Measurements from ENCODE around the gene SLC22A23.

Gene SLC22A23, protein sequence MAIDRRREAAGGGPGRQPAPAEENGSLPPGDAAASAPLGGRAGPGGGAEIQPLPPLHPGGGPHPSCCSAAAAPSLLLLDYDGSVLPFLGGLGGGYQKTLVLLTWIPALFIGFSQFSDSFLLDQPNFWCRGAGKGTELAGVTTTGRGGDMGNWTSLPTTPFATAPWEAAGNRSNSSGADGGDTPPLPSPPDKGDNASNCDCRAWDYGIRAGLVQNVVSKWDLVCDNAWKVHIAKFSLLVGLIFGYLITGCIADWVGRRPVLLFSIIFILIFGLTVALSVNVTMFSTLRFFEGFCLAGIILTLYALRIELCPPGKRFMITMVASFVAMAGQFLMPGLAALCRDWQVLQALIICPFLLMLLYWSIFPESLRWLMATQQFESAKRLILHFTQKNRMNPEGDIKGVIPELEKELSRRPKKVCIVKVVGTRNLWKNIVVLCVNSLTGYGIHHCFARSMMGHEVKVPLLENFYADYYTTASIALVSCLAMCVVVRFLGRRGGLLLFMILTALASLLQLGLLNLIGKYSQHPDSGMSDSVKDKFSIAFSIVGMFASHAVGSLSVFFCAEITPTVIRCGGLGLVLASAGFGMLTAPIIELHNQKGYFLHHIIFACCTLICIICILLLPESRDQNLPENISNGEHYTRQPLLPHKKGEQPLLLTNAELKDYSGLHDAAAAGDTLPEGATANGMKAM

DNA sequence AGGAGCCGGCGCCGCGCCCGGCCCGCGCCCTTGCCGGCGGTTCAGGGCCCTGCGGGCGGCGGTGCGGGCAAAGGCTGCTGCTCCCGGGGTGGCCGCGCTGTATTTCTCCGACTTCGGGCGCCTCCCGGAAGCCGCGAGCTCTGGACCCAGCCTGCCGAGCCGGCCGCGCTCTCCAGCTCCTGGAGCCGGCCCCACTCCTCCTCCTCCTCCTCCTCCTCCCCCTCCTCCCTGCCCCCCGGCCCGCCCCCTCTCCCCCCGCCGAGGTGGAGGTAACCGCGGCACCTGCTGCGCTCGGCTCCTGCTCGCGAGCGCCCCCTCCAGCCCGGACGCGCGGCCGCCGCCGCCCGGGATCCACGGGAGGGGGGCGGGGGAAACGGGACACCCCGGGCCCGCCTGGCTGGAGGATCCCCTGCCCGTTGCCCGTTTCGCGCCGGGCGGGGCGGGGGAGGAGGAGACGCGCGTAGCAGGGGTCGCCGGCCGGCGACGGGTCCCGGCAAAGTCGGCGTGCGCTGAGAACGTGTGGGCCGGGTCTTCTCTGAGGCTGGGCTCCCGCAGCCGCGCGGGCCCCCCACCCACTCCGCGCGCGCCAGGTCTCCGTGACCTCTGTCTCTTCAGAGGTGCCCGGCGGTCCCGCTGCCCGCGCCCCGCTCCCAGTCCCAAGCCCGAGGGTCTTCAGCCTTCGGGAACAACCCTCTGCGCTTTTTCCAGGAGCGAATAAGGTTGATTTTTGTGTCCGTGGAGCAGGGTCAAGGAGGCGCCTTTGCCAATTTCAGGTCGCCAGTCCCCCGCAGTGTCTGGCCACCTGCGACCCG, at the start of gene SLC22A23:
Gene SLC22A23, minus strand, starts transcription at position 153 of the 812 bp plus-strand sequence. CDS start 491 bp downstream, outside the sequence.
- no peaks in the 10 kb centered on the region for H3K9me3 ChIP-seq (ENCODE audit: control insufficient read depth, insufficient read depth, low read depth, low read length)
- no peaks in the 10 kb centered on the region; a peak in 1 of 3 replicates for H3K36me3 ChIP-seq (ENCODE audit: control insufficient read depth in 2 of 2, insufficient read depth in 1 of 2, low read length in 2 of 2)
- CTCF ChIA-PET: interaction anchor here (0.5 to 1.6 kb wide), 6 partner anchors 14 to 175 kb away, joined by 3 to 6 read pairs (median 4); no protein-coding TSS in a partner anchor
- POLR2A ChIA-PET: interaction anchor here (0.6 to 1.5 kb wide), 8 partner anchors 10 to 546 kb away, joined by 3 to 8 read pairs (median 3); no protein-coding TSS in a partner anchor
- H3K4me1 ChIP-seq (ENCODE audit: control insufficient read depth, insufficient read depth, low read length): peaks cover 6% of the 10 kb centered on the region; the same call in 1 of the 2 replicates
- peak within 1 kb of the TSS; percentile 86 for H3K4me3 ChIP-seq (ENCODE audit: low read depth, low read length)
- H3K27ac ChIP-seq (ENCODE audit: extremely low read depth, low read depth, low read length): peak within 1 kb of the TSS; percentile 95
- TF ChIP-seq ZNF792 (tag by site-specific recombination; IDR thresholded peaks at IDR 0.05): no peak
- TF ChIP-seq REPIN1 (tag by site-specific recombination; IDR thresholded peaks at IDR 0.05; ENCODE audit: low read depth): no peak
- no peak for TF ChIP-seq ZFP37 (tag by site-specific recombination; IDR thresholded peaks at IDR 0.05)
- TF ChIP-seq, protein P1, sequence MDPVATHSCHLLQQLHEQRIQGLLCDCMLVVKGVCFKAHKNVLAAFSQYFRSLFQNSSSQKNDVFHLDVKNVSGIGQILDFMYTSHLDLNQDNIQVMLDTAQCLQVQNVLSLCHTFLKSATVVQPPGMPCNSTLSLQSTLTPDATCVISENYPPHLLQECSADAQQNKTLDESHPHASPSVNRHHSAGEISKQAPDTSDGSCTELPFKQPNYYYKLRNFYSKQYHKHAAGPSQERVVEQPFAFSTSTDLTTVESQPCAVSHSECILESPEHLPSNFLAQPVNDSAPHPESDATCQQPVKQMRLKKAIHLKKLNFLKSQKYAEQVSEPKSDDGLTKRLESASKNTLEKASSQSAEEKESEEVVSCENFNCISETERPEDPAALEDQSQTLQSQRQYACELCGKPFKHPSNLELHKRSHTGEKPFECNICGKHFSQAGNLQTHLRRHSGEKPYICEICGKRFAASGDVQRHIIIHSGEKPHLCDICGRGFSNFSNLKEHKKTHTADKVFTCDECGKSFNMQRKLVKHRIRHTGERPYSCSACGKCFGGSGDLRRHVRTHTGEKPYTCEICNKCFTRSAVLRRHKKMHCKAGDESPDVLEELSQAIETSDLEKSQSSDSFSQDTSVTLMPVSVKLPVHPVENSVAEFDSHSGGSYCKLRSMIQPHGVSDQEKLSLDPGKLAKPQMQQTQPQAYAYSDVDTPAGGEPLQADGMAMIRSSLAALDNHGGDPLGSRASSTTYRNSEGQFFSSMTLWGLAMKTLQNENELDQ (tag by site-specific recombination; IDR thresholded peaks at IDR 0.05; ENCODE audit: low read depth): no peak
- TF ChIP-seq, protein P2, sequence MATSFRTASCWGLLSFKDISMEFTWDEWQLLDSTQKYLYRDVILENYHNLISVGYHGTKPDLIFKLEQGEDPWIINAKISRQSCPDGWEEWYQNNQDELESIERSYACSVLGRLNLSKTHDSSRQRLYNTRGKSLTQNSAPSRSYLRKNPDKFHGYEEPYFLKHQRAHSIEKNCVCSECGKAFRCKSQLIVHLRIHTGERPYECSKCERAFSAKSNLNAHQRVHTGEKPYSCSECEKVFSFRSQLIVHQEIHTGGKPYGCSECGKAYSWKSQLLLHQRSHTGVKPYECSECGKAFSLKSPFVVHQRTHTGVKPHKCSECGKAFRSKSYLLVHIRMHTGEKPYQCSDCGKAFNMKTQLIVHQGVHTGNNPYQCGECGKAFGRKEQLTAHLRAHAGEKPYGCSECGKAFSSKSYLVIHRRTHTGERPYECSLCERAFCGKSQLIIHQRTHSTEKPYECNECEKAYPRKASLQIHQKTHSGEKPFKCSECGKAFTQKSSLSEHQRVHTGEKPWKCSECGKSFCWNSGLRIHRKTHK (tag by site-specific recombination; IDR thresholded peaks at IDR 0.05): no peak
- no peak for TF ChIP-seq HOXD13 (CRISPR knock-in tag; IDR thresholded peaks at IDR 0.05; ENCODE audit: borderline replicate concordance)
- no peak for TF ChIP-seq ZNF670 (tag by site-specific recombination; IDR thresholded peaks at IDR 0.05; ENCODE audit: low read depth)
- TF ChIP-seq, protein P3, sequence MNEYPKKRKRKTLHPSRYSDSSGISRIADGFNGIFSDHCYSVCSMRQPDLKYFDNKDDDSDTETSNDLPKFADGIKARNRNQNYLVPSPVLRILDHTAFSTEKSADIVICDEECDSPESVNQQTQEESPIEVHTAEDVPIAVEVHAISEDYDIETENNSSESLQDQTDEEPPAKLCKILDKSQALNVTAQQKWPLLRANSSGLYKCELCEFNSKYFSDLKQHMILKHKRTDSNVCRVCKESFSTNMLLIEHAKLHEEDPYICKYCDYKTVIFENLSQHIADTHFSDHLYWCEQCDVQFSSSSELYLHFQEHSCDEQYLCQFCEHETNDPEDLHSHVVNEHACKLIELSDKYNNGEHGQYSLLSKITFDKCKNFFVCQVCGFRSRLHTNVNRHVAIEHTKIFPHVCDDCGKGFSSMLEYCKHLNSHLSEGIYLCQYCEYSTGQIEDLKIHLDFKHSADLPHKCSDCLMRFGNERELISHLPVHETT (tag by site-specific recombination; IDR thresholded peaks at IDR 0.05): no peak
- TF ChIP-seq ZNF404 (tag by site-specific recombination; IDR thresholded peaks at IDR 0.05): no peak
- no peak for TF ChIP-seq ZNF169 (tag by site-specific recombination; IDR thresholded peaks at IDR 0.05)
- peak; percentile 68 for TF ChIP-seq ZFHX2 (tag by site-specific recombination; conservative IDR thresholded peaks at IDR 0.05)
- TF ChIP-seq ZNF610 (tag by site-specific recombination; IDR thresholded peaks at IDR 0.05; ENCODE audit: borderline replicate concordance): no peak
- no peak; the same call in 1 of the 2 replicates for TF ChIP-seq KLF8 (tag by site-specific recombination; IDR thresholded peaks at IDR 0.05)
- TF ChIP-seq SP3 (tag by site-specific recombination; IDR thresholded peaks at IDR 0.05): 0 out of 2 replicates have a peak, but pooled peaks have one; percentile 19
- no peak for TF ChIP-seq ZBTB21 (tag by site-specific recombination; IDR thresholded peaks at IDR 0.05)
- TF ChIP-seq, protein P4, sequence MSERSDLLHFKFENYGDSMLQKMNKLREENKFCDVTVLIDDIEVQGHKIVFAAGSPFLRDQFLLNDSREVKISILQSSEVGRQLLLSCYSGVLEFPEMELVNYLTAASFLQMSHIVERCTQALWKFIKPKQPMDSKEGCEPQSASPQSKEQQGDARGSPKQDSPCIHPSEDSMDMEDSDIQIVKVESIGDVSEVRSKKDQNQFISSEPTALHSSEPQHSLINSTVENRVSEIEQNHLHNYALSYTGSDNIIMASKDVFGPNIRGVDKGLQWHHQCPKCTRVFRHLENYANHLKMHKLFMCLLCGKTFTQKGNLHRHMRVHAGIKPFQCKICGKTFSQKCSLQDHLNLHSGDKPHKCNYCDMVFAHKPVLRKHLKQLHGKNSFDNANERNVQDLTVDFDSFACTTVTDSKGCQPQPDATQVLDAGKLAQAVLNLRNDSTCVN (tag by site-specific recombination; optimal IDR thresholded peaks at IDR 0.05): peak; percentile 91
- TF ChIP-seq RBAK (tag by site-specific recombination; IDR thresholded peaks at IDR 0.05): no peak
- TF ChIP-seq ZNF473 (tag by site-specific recombination; IDR thresholded peaks at IDR 0.05): no peak
- TF ChIP-seq, protein P5, sequence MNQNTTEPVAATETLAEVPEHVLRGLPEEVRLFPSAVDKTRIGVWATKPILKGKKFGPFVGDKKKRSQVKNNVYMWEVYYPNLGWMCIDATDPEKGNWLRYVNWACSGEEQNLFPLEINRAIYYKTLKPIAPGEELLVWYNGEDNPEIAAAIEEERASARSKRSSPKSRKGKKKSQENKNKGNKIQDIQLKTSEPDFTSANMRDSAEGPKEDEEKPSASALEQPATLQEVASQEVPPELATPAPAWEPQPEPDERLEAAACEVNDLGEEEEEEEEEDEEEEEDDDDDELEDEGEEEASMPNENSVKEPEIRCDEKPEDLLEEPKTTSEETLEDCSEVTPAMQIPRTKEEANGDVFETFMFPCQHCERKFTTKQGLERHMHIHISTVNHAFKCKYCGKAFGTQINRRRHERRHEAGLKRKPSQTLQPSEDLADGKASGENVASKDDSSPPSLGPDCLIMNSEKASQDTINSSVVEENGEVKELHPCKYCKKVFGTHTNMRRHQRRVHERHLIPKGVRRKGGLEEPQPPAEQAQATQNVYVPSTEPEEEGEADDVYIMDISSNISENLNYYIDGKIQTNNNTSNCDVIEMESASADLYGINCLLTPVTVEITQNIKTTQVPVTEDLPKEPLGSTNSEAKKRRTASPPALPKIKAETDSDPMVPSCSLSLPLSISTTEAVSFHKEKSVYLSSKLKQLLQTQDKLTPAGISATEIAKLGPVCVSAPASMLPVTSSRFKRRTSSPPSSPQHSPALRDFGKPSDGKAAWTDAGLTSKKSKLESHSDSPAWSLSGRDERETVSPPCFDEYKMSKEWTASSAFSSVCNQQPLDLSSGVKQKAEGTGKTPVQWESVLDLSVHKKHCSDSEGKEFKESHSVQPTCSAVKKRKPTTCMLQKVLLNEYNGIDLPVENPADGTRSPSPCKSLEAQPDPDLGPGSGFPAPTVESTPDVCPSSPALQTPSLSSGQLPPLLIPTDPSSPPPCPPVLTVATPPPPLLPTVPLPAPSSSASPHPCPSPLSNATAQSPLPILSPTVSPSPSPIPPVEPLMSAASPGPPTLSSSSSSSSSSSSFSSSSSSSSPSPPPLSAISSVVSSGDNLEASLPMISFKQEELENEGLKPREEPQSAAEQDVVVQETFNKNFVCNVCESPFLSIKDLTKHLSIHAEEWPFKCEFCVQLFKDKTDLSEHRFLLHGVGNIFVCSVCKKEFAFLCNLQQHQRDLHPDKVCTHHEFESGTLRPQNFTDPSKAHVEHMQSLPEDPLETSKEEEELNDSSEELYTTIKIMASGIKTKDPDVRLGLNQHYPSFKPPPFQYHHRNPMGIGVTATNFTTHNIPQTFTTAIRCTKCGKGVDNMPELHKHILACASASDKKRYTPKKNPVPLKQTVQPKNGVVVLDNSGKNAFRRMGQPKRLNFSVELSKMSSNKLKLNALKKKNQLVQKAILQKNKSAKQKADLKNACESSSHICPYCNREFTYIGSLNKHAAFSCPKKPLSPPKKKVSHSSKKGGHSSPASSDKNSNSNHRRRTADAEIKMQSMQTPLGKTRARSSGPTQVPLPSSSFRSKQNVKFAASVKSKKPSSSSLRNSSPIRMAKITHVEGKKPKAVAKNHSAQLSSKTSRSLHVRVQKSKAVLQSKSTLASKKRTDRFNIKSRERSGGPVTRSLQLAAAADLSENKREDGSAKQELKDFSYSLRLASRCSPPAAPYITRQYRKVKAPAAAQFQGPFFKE (tag by site-specific recombination; IDR thresholded peaks at IDR 0.05; ENCODE audit: borderline replicate concordance): no peak
- no peak for TF ChIP-seq ZNF324 (tag by site-specific recombination; IDR thresholded peaks at IDR 0.05)
